GM21390 (cell line): ENCODE results near the gene VIL1.

Source experiments
- ATAC-seq: cut with Tn5 transposase; IDR thresholded peaks from one replicate; pipeline ENCODE4 v1.9.1; 2021; ENCODE audit not compliant: unreplicated experiment

VIL1 gene

DNA sequence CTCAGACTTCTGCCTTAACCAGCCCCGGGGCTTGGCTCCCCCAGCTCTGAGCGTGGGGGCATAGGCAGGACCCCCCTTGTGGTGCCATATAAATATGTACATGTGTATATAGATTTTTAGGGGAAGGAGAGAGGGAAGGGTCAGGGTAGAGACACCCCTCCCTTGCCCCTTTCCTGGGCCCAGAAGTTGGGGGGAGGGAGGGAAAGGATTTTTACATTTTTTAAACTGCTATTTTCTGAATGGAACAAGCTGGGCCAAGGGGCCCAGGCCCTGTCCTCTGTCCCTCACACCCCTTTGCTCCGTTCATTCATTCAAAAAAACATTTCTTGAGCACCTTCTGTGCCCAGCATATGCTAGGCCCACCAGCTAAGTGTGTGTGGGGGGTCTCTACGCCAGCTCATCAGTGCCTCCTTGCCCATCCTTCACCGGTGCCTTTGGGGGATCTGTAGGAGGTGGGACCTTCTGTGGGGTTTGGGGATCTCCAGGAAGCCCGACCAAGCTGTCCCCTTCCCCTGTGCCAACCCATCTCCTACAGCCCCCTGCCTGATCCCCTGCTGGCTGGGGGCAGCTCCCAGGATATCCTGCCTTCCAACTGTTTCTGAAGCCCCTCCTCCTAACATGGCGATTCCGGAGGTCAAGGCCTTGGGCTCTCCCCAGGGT is 13.7 kb upstream of the VIL1 start:
- no peak for ATAC-seq

DNA sequence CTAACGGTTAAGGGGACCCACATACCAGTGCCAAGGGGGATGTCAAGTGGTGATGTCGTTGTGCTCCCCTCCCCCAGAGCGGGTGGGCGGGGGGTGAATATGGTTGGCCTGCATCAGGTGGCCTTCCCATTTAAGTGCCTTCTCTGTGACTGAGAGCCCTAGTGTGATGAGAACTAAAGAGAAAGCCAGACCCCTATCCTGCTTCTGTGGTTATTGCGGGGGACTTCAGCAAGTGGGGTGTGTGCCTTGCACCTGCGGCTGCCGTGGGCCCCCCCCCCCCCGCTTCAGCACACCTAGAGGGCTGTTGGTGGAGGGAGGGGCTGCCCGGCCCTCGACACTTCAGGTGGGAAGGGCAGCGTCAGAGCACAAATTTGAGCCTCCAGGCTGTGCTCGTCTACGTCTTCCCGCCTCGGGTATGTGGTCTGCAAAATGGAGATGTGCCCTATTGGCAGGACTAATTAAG is 13.1 kb upstream of the VIL1 start:
- ATAC-seq: peak; percentile 16

DNA sequence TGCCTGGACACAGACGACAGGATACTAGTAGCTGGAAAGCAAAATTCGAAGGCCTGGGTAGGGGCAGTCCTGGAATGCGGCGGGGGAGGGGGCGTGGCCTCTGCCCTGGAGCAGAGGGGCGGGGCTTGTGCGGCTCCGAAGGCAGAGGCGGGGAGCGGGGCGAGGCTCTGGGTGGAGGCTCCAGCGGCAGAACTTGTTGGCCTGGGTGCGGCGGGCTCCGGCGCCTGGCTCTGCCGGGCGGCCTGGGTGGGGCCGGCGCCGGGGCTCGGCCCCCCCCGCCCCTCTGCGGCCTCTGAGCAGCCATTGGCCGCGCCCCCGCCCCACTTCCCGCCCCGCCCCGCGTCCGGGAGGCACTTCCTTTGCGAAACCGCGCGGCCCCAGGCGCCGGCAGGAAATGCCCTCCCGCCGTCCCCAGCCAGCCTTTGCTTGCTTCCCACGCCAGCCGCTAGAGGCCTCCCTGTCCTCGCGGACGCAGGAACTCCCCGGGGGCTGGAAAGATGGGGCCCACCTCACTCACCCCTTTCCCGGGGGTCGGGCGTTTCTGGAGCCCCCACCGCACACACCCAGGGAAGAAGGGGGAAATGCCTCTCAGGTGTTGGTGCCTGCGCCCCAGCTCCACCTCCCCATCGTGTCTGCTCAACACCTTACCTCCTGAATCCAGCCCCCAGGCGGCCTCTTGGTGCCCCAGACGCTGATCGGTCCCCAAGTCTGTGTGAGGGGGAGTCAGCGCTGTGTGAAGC is 12.5 kb upstream of the VIL1 start:
- peak; percentile 74 for ATAC-seq

DNA sequence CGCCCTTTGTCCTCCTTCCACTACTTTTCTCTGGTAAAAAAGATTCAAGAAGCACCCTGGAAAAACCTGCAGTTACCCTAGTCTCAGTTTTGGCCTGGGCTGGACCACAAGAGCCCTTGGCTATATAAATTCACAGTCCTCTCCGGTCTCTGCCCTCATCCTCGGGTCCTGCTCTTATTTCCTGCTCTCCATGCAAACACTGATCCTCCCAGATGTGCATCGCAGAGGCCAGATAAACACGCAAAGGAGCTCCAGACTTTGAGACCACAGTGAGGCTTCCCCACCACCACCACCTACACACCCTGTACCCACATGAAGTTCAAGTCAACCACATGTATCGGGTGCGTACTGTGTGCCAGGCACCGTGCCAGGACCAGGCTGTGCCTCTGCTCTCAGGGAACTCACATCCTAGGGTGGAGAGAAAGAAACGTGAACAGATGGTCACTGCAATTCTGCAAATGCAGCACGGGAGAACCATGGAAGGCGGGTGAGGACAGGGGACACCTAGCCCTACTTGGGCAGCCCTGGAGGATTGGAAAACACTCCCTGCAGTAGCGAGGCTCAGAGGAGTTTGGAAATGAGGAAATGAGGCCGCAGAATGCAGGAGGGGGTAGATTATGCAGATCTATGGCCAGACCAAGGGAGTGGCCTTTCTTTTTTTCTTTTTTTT is 11.8 kb upstream of the VIL1 start:
- no peak for ATAC-seq

DNA sequence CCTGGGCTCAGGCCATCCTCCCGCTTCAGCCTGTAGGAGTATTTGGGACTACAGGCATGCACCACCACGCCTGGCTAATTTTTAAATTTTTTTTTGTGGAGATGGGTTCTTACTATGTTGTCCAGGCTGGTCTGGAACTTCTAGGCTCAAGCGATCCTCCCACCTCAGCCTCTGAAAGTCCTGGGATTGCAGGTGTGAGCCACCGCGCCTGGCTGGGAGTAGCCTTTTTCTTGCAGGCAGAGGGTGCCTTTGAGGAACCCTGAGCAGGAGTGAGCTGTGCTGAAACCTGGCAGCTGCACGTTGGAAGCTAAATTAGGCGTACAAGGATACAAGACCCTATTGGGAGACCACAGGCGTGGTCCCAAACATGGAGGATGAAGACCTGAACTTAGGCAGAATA is 11.2 kb upstream of the VIL1 start:
- ATAC-seq: no peak

DNA sequence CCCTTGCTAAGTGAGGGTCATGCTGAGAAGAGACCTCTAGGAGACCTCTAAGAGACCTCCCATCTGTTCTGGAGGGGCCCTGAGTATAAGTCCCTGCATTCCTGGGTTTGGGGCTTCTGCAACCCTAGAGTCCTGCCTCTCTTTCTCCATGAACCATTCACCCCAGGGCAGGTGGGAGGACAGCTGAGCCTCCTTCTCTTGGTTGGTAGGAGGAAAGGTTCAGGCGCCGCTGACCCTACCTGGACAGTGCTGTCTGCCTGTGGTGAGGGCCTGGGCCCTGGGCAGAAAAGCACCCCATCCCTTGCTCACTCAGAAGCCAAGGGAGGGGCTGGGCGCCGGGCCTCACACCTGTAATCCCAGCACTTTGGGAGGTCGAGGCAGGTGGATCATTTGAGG is 604 bp upstream of the VIL1 start:
- no peak for ATAC-seq

DNA sequence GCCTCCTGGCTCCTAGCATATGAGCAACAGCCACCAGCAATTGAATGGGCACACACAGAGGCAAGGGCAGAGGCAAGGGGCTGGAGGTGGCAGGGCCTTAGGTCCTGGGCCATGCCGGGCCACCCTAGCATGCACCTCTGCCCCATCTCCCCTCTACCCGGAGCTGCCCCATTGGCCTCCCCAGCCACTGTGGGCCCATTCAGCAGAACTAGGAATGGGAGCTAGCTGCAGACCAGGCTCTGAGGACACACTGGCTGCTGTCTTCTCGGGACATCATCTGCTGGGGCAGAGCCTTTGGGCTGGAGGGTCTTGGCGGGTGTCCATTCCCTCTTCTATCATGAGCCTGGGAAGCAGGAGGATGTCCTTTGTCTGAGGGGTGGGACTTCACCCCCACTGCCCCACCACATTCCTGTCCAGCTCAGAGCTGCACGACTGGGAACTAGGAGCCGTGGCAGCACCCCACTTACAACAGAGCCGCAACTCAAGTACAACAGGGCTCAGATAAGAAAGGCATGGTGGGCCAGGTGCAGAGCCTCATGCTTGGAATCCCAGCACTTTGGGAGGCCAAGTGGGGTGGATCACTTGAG is 800 bp downstream of the VIL1 start:
- no peak for ATAC-seq

DNA sequence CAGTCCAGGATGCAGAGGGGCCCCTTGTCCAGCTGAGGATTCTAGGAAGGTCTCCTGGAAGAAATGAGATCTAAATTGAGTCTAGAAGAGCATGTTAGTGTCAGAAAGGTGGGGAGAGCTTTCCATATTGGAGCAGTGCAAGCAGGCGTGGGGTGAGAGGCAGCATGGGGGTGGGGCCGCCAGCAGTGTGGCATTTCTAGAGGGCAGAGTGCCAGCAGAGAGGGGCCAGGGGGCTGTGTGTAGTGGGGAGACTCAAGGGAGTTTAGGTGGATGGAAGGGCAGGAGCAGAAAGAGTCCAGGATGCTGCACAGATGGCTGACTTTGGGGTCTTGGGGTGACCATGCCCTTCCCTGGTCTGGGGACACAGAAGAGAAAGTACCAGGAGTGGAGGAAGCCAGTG is 2.1 kb downstream of the VIL1 start:
- ATAC-seq: no peak

DNA sequence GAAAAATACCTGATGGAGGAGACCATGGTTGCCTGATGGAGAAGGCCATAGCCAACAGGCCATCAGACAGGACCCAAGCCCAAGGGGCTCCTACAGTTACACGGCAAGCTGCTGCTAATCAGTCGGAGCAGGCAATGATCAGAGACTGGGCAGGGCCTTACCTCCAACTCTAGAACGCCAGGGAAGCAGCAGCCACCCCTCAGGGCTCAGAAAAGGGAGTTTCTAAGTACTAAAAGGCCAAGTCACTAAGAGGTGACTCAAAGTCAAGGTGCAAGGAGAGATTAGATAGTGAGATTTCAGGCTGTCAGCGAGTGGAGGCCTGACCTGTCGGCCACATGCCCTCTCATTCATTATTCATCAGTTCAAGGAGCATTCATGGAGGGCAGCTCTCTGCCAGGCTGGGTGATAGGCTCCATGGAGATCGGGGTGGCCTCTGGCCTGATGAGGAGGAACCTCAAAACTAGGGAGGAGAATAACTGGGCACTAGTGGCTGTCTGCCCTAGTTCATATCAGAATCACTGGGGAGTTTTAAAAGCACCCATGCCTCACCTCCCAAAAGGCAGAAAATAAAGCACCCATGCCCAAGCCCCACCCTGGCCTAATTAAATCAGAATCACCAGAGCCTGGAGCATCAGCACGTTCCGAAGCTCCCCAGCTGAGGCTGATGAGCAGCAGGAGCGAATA is 3.6 kb downstream of the VIL1 start:
- ATAC-seq: no peak

DNA sequence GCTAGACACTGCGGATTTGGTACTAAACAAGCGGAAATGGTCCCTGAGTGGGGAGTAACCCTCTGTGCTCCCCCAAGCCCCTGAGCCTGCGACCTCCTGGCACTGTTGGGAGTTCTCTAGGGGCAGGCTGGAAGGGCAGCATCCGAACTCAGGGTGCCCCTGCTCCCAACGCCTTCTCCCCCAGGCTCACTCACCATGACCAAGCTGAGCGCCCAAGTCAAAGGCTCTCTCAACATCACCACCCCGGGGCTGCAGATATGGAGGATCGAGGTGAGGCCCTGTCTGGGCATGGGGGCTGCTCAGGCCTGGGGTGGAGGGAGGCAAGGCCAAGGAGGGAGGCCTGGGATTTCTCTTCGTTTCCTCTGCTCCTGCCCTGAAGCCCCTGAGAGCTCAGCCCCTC is 4.7 kb downstream of the VIL1 start:
- ATAC-seq: no peak

DNA sequence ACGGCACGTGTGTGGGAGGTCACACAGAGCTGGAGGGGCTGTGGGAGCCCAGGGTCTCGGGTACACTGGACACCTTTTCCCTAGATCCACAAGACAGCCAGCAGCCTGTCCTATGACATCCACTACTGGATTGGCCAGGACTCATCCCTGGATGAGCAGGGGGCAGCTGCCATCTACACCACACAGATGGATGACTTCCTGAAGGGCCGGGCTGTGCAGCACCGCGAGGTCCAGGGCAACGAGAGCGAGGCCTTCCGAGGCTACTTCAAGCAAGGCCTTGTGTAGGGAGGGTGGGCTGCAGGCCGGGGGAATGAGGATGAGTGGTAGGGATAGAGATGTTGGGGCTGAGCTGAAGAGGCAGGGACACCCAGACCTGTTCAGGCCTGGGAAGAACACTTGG is 6.6 kb downstream of the VIL1 start:
- ATAC-seq: no peak

DNA sequence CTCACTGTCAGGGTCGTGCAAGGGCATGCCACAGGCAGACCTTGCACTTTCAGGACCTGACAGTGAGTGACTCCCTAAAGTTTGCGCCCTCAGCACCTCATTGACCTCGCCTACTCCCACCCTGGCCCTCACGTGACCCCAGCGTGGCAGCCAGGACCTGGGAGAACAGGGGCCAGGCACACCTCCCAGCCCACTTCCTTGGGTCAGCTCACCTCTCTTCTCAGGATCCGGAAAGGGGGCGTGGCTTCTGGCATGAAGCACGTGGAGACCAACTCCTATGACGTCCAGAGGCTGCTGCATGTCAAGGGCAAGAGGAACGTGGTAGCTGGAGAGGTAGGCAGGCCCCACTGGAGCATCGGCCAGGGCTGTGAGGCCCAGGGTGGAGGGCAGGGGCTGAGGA is 8.8 kb downstream of the VIL1 start:
- ATAC-seq: no peak

DNA sequence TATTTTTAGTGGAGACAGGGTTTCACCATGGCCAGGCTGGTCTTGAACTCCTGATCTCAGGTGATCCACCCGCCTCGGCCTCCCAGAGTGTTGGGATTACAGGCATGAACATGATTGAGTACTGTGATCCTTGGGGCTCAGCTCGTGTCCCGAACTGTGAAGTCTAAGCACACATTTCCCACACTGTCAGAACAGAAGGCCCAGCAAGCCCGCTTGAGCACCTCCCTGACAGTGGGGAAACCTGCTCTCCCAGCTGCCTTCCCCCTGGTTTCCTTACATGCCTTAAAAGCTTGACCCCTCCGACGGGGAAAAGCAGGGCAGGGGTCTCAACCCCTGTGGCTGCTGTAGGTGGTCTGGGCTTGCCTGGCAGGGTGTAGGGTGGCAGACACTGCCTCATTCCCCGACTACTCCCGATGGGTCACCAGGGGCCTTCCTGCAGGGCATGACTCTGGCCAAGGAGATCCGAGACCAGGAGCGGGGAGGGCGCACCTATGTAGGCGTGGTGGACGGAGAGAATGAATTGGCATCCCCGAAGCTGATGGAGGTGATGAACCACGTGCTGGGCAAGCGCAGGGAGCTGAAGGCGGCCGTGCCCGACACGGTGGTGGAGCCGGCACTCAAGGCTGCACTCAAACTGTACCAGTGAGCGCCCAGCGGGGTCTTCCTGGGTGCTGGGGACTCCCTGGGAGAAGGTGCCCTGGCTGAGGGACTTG is 10.1 kb downstream of the VIL1 start:
- ATAC-seq: no peak

DNA sequence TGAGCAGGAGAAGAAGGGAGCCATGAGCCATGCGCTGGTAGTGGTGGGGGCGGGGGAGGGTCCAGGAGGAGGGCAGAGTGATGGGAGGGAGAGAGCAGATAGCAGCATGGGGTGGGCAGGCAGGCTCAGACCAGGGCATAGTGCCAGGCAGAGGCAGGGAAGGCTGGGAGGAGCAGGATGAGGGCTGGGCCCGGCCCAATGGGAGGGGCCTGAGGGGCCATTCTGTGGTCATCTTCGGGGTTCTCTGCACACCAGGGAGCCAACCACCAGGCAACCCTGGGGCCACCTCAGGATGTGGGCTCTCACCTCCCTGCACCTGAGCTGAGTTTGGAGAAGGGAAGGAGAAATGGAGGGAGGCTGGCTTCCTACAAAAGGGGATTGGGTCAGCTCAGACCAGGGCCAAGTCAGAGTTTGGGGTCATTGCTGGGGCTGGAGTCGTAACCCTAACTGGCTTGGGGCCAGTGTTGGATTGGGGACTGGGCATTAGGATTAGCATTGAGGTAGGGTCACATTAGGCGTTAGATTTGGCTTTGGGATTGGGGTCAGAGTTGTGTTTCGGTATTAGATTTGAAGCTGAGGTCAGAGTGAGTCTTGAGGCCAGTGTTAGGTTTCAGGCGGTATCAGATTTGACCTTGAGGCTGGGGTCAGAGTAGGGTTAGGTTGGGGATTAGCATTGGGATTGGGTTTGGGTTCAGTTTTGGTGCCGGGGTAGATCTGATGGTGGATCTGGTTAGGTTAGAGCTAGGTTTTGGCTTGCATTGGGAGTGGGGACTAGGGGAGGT is 11.2 kb downstream of the VIL1 start:
- no peak for ATAC-seq

DNA sequence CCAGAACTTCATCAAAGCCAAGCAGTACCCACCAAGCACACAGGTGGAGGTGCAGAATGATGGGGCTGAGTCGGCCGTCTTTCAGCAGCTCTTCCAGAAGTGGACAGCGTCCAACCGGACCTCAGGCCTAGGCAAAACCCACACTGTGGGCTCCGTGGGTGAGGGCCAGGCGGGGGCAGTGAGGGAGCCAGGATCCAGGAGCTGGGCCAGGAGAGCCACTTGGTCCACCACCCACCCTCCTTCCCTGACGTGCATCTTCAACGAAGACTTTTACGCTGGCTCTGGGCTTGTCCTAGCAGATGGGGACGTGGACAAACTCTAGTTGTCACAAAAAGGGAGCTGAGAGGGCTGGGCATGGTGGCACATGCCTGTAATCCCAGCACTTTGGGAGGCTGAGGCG is 11.8 kb downstream of the VIL1 start:
- no peak for ATAC-seq

DNA sequence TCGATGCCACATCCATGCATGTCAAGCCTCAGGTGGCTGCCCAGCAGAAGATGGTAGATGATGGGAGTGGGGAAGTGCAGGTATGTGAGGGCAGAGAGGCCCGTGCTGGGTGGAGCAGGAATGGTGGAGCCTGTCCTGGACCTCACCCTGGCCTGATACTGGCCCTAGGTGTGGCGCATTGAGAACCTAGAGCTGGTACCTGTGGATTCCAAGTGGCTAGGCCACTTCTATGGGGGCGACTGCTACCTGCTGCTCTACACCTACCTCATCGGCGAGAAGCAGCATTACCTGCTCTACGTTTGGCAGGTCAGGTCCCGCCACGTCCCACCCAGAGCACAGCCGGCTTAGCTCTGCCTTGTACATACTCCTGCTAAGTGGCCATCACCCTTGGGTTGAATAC is 13.0 kb downstream of the VIL1 start:
- no peak for ATAC-seq

DNA sequence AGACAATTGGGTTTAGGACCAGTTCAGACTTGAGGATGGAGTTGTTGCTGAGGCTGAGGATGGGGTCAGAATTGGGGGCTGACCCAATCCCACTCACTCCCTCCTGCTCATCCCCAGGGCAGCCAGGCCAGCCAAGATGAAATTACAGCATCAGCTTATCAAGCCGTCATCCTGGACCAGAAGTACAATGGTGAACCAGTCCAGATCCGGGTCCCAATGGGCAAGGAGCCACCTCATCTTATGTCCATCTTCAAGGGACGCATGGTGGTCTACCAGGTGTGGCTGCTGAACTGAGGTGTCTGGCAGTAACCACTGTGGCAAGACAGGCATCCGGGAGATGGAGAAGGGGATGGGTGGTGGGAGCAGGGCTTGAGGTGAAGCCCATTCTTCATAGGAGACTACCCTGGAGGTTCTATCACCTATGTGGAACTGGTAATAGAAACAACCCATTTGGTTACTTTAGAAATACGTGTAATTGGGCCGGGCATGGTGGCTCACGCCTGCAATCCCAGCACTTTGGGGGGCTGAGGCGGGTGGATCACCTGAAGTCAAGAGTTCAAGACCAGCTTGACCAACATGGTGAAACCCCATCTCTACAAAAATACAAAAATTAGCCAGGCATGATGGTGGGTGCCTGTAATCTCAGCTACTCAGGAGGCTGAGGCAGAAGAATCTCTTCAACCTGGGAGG is 13.9 kb downstream of the VIL1 start:
- ATAC-seq: no peak

DNA sequence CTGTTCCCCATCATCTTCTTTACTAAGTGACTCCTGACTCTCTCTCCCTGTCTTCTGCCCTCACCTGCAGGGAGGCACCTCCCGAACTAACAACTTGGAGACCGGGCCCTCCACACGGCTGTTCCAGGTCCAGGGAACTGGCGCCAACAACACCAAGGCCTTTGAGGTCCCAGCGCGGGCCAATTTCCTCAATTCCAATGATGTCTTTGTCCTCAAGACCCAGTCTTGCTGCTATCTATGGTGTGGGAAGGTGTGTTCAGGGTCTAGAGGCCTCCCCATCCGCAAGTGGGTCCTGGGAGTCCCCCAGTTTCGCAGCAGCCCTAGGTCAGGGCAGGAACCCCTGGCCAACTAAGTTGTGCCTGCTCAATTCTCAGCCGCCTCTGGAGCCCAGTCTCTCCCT is 15.5 kb downstream of the VIL1 start:
- ATAC-seq: no peak
